Neural crest cell (in vitro differentiated cells): ENCODE measurements around the gene CARD16. TPM values are rescaled to one million over a fixed set of nuclear protein-coding genes. Genes with fewer than 3 reads are reported as not detected.
"Not testable (repeated sequence)": the region's sequence is repeated elsewhere in the genome, so short reads cannot be mapped to it uniquely, and the experiment has no call there.

Source experiments
- DNase-seq: peaks from one replicate; pipeline ENCODE4 v3.0.0; 2021; ENCODE audit warnings: low read depth, mixed read lengths, low spot score
- H3K27ac Mint-ChIP-seq: one replicate; pipeline ENCODE4 v1.8.0; 2021; ENCODE audit warnings: mild to moderate bottlenecking, mixed read lengths; ENCODE audit not compliant: unreplicated experiment
- H3K27me3 Mint-ChIP-seq: 2 replicates; pipeline ENCODE4 v1.8.0; 2021; ENCODE audit warnings: low read depth, mild to moderate bottlenecking, mixed read lengths
- H3K36me3 Mint-ChIP-seq: 2 replicates; pipeline ENCODE4 v1.8.0; 2021; ENCODE audit warnings: low read depth, mild to moderate bottlenecking, mixed read lengths
- H3K4me1 Mint-ChIP-seq: 2 replicates; pipeline ENCODE4 v1.8.0; 2021; ENCODE audit warnings: mixed read lengths
- H3K4me3 Mint-ChIP-seq: one replicate; pipeline ENCODE4 v1.8.0; 2021; ENCODE audit warnings: mild to moderate bottlenecking, mixed read lengths
- H3K9me3 Mint-ChIP-seq: 2 replicates; pipeline ENCODE4 v1.8.0; 2021; ENCODE audit warnings: mixed read lengths
- total RNA-seq: library from RNA; stranded (reverse); gene quantifications from 2 replicates; pipeline ENCODE4 v1.2.1, GENCODE V29; 2021
- TF ChIP-seq, protein P1 (sequence below): fragments of 200-600 bp; sonication (generic); conservative IDR thresholded peaks from 2 replicates; pipeline ENCODE4 v1.5.0; 2021; ENCODE audit warnings: antibody characterized with exemption, mild to moderate bottlenecking

CARD16 gene
- total RNA-seq, 1 donor from 2014 or later = not detected

DNA sequence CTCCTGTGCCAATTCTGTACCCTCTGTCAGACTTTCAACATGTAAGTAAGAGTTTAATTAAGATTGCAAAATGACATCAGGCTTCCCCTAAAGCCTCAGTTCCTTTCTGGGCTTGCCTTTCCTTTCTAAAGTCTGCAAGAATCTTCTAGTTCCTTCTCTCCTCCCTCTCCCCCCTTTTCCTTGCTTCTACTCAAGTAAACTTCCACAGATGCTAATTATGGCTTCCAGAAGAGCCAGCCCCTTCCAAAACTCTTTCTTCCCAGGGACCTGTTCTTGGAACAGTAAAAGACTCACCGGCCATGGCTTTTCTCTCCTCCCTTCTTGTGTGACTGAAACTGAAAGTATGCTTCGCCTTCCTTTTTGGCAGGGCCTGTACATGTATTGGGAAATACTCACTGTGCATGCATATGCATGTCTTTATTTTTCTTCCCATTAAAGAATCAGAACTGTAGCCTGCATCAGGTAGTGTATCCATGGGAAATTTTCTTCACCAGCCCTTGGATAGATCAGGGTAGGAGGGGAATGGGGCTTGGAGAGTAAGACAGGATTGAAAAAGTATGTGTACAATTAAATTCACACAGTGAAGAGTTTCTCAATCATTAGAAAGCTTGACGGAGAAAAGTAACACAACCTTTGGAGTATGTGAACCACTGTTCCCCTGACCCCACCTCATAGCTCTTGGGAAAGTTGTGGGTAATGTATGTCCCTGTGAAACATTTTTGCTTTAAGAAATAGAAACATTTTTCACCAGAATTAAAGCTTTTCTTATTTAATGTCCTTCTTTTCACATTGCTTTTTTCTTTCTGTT lies 10.1 kb downstream of the CARD16 start, which contains the start of gene CASP1:
Gene CASP1, minus strand, starts transcription at position 332 of the 808 bp plus-strand sequence. Its CDS starts 31 bp downstream, at position 301.
- H3K27ac Mint-ChIP-seq = no peak within 1 kb of the TSS
- H3K9me3 Mint-ChIP-seq = peaks cover 2% of the 10 kb centered on the region
- no peaks in the 10 kb centered on the region for H3K27me3 Mint-ChIP-seq
- TF ChIP-seq, protein P1, sequence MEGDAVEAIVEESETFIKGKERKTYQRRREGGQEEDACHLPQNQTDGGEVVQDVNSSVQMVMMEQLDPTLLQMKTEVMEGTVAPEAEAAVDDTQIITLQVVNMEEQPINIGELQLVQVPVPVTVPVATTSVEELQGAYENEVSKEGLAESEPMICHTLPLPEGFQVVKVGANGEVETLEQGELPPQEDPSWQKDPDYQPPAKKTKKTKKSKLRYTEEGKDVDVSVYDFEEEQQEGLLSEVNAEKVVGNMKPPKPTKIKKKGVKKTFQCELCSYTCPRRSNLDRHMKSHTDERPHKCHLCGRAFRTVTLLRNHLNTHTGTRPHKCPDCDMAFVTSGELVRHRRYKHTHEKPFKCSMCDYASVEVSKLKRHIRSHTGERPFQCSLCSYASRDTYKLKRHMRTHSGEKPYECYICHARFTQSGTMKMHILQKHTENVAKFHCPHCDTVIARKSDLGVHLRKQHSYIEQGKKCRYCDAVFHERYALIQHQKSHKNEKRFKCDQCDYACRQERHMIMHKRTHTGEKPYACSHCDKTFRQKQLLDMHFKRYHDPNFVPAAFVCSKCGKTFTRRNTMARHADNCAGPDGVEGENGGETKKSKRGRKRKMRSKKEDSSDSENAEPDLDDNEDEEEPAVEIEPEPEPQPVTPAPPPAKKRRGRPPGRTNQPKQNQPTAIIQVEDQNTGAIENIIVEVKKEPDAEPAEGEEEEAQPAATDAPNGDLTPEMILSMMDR = no peak
- no peaks in the 10 kb centered on the region for H3K4me1 Mint-ChIP-seq
- DNase-seq = no peak
- no peaks in the 10 kb centered on the region for H3K36me3 Mint-ChIP-seq
- no peak within 1 kb of the TSS for H3K4me3 Mint-ChIP-seq

DNA sequence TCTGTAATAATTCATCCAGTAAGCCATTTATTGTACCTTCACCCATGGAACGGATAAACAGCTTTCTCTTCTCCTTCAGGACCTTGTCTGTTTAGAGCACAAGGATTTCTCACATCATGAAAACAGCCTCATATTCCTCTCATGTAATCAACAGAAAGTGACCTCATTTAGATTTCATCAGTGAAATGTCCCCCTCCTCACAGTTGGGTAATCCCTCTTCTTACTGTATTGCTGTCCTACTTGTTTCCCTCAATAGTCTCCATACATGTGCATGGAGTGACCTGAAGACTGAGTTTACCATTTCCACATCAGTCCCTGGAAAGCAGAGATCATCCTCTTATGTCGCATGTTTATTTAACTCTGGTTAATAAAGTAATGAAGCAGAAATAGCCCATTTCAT lies 10.7 kb downstream of the CARD16 start:
- H3K36me3 Mint-ChIP-seq, H3K9me3 Mint-ChIP-seq: not testable (repeated sequence)

DNA sequence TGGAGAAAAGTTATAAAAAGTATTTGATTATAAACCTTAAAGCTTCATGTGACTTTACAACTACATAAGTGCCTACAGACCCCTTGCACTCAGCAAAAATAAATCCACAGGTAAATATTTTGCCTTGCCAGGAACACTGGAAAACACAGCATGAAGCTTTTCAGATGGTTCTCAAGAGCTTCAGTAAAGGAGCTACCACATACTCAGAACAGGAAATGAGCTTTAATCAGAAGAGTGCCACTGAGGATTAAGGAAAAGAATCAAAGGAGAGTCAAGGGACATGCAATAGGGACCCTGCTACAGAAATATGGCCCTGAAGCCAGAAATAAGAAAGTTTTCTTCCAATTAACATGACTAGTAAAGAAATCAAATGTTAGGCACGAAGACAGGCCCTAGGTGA lies 11.4 kb downstream of the CARD16 start:
- Mint-ChIP-seq H3K27ac (no peak overlapping the region), H3K9me3 (peaks cover 2% of the 10 kb centered on the region), H3K36me3 (no peaks in the 10 kb centered on the region), H3K4me3 (no peak overlapping the region), H3K4me1 (no peaks in the 10 kb centered on the region), H3K27me3 (no peaks in the 10 kb centered on the region)
- DNase-seq = no peak
- TF ChIP-seq, protein P1 = no peak

More for the DNA sequence above, 10.7 kb downstream of the CARD16 start:
- not testable (repeated sequence) for DNase-seq, H3K4me1 Mint-ChIP-seq, H3K27me3 Mint-ChIP-seq, H3K4me3 Mint-ChIP-seq, H3K27ac Mint-ChIP-seq

DNA sequence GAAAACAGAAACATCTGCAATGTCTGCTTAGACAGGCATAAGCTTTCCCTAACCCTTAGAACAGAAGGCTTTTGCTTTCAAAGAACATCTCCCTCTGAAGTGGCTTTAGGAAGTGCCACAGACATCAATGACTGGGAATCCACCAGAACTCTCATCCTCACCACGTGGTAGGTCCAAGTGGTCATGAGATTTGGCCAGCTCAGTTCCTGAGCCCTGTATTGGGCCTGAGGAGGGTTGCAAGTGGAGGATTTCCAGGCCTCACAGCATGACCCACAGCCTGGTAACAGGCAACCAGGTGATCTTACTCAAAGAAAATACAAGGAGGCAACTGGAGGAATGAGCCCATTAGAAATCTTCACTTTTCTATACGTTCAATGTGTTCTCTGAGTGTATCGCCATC lies 11.8 kb downstream of the CARD16 start:
- no peaks in the 10 kb centered on the region for H3K36me3 Mint-ChIP-seq
- H3K27ac Mint-ChIP-seq = no peak overlapping the region
- H3K4me3 Mint-ChIP-seq = no peak overlapping the region
- TF ChIP-seq, protein P1 = no peak
- no peaks in the 10 kb centered on the region for H3K4me1 Mint-ChIP-seq
- H3K9me3 Mint-ChIP-seq = peaks cover 2% of the 10 kb centered on the region
- DNase-seq = no peak
- H3K27me3 Mint-ChIP-seq = no peaks in the 10 kb centered on the region

DNA sequence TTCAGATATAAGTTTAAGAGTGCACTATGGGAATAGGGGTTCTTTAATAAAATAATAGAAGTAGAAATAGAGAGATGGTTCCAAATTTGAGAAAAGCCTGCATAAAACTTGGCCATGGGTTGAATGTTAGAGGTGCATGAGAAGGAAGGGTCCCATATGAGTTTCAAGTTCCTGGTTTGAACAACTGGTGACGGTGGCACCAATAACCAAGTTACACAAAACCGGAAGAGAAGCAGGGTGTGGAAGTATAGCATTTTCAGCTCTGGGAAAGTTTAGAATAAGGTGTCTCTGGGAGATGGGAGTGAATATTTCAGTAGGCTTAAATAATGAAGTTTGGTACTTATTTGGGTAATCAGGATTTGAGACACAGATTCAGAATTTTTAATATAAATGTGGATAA lies 12.6 kb downstream of the CARD16 start:
- H3K4me3 Mint-ChIP-seq = no peak overlapping the region
- TF ChIP-seq, protein P1 = no peak
- H3K36me3 Mint-ChIP-seq = no peaks in the 10 kb centered on the region
- no peaks in the 10 kb centered on the region for H3K4me1 Mint-ChIP-seq
- no peak overlapping the region for H3K27ac Mint-ChIP-seq
- peaks cover 2% of the 10 kb centered on the region for H3K9me3 Mint-ChIP-seq
- no peak for DNase-seq
- no peaks in the 10 kb centered on the region for H3K27me3 Mint-ChIP-seq

DNA sequence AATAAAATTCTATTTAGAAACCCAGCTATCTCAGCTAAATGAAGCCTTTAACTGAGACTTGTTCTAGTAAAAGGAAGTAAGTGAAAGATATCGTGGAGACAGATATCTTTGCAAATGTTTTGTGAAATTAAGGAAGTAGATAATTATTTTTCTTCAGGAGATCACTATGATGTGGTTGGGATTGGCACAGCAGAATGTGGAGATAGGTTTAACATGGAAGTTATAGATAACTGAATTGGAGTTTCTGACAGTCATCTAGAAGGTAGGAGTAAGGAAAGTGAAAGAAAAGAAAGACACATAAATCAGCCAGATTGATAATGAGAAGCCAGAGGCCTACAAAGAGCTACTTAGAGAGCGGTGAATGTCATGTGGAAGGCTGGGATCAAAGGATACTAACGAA lies 17.5 kb downstream of the CARD16 start:
- Mint-ChIP-seq H3K4me1 (no peaks in the 10 kb centered on the region), H3K27ac (no peak overlapping the region), H3K36me3 (no peaks in the 10 kb centered on the region), H3K27me3 (no peaks in the 10 kb centered on the region), H3K4me3 (no peak overlapping the region), H3K9me3 (peaks cover 2% of the 10 kb centered on the region)
- DNase-seq = no peak
- TF ChIP-seq, protein P1 = no peak
